ENCODE data around the gene AFG1L. TPM values are rescaled to one million over a fixed set of nuclear protein-coding genes. Genes with fewer than 3 reads are reported as not detected.

The AFG1L gene
- total RNA-seq, 1 donor from 2014 or later = 5.2 TPM

Small RNA genes lying within 50 kb of the gene (small RNA-seq; reads per million reads assigned to genes)
- not detected for gene AL356121.1 (ENCODE audit: low replicate concordance)
- not detected for gene AL391646.1 (ENCODE audit: low replicate concordance)
- not detected for gene RNA5SP212 (ENCODE audit: low replicate concordance)
- not detected for gene RNU6-1144P (ENCODE audit: low replicate concordance)
- not detected for gene RNU6-770P (ENCODE audit: low replicate concordance)
- not detected for gene Z98742.2 (ENCODE audit: low replicate concordance)

Other genes with a start within 250 kb of the AFG1L start
- 13.1 TPM for gene OSTM1, start 220.3 kb upstream of the AFG1L start, total RNA-seq
- gene NR2E1, start 129.0 kb upstream of the AFG1L start, total RNA-seq = not detected
- 175 TPM for gene SNX3, start 34.0 kb upstream of the AFG1L start, total RNA-seq